ENCODE measurements around the gene NMT2.

DNA sequence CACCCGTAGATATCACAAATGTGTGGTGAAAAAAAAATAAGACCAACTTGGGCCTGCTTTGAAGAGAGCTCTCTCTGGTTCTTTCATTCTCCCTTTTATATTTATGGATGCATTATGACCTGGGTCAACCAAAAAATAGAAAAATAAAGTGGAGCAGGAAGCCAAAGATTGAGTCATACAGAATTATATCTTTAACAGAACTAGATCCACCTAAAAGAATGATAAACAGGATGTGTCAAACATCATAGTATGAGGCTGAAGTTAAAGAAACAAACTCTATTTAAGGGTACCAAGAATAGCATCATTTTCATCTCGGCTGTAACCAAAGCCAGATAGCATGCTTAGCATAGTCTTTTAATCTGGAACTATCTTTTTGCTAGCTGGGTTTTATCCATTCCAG is 28.8 kb upstream of the NMT2 start:
- TF ChIP-seq CTCF (conservative IDR thresholded peaks at IDR 0.05; ENCODE audit: low read length) (no peak), EZH2phosphoT487 (IDR thresholded peaks at IDR 0.05; ENCODE audit: borderline replicate concordance, low read depth, low read length) (no peak)
